BE2C (cell line): ENCODE data around the gene ARHGEF26.

Source experiments
- DNase-seq: peaks from one replicate; pipeline ENCODE4 v3.0.0-alpha.2; 2020
- H3K27me3 ChIP-seq: fragments of 250-450 bp; sonication (Bioruptor Pico); 2 replicates; pipeline ENCODE4 v1.5.1; 2020; ENCODE audit warnings: mild to moderate bottlenecking
- H3K36me3 ChIP-seq: fragments of 250-450 bp; sonication (Bioruptor Pico); 2 replicates; pipeline ENCODE4 v1.5.1; 2020; ENCODE audit warnings: mild to moderate bottlenecking
- H3K4me1 ChIP-seq: fragments of 250-450 bp; sonication (Bioruptor Pico); 2 replicates; pipeline ENCODE4 v1.5.1; 2020
- H3K4me3 ChIP-seq: 2 replicates; pipeline ENCODE4 v1.5.1; 2011; ENCODE audit warnings: low read depth, low read length
- H3K9me3 ChIP-seq: fragments of 250-450 bp; sonication (Bioruptor Pico); 2 replicates; pipeline ENCODE4 v1.5.1; 2020
- TF ChIP-seq, protein P1 (sequence below): IDR thresholded peaks from 2 replicates; pipeline ENCODE4 v1.5.1; 2012; ENCODE audit warnings: mild to moderate bottlenecking, low read depth, low read length

The ARHGEF26 gene

DNA sequence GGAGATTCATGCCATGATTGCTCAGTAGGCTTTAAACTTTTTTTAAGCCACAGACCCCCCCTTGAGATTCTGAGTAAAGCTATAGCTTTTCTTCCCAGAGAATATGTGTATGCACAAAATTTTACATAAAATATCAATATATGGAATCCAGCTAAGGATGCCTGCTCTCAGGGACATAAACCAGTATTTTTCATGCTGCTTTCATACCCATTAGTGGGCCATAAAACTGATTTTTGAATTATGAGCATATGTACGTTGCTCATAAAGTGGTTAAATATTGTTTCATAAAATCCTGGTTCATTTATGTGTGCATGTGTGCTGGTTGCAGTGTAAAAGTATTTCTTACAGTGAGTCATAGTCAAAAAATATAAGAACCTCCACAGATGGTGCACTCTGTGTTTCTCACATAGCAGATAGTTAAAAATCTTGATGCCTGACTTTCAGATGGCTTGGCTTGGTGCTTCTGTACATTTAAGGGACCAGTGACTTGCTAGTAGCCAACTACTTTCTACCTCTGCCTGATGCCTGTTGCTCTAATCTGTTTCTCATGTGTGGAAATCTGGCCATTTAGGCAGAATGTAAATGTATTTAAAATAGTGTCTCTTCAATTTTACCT is 71.9 kb downstream of the ARHGEF26 start:
- H3K27me3 ChIP-seq = no peaks in the 10 kb centered on the region
- DNase-seq = no peak
- no peak overlapping the region for H3K4me3 ChIP-seq
- TF ChIP-seq, protein P1, sequence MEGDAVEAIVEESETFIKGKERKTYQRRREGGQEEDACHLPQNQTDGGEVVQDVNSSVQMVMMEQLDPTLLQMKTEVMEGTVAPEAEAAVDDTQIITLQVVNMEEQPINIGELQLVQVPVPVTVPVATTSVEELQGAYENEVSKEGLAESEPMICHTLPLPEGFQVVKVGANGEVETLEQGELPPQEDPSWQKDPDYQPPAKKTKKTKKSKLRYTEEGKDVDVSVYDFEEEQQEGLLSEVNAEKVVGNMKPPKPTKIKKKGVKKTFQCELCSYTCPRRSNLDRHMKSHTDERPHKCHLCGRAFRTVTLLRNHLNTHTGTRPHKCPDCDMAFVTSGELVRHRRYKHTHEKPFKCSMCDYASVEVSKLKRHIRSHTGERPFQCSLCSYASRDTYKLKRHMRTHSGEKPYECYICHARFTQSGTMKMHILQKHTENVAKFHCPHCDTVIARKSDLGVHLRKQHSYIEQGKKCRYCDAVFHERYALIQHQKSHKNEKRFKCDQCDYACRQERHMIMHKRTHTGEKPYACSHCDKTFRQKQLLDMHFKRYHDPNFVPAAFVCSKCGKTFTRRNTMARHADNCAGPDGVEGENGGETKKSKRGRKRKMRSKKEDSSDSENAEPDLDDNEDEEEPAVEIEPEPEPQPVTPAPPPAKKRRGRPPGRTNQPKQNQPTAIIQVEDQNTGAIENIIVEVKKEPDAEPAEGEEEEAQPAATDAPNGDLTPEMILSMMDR = no peak
- no peaks in the 10 kb centered on the region for H3K4me1 ChIP-seq
- H3K36me3 ChIP-seq = no peaks in the 10 kb centered on the region
- H3K9me3 ChIP-seq = no peaks in the 10 kb centered on the region

DNA sequence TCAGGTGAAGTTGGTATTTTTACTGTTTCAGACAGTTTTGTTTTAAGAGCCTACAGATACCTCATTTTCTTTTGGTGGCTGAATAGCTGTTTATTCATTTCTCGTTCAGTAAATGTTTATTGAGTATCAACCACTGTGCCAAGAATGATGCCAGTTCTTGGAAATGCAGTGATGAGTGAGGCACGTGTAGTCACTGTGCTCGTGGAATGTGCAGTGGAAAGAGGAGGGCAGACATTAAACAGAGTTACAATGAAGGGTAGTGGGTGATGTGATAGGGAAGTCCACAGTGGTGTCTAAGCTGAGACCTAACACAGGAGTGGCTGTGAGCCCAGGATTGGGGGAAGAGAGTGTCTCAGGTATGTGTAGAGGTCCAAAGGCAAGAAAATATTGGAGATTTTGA is 73.7 kb downstream of the ARHGEF26 start:
- Histone ChIP-seq H3K27me3 (no peaks in the 10 kb centered on the region), H3K36me3 (no peaks in the 10 kb centered on the region), H3K9me3 (no peaks in the 10 kb centered on the region), H3K4me1 (no peaks in the 10 kb centered on the region), H3K4me3 (no peak overlapping the region)
- DNase-seq = no peak
- TF ChIP-seq, protein P1 = no peak

DNA sequence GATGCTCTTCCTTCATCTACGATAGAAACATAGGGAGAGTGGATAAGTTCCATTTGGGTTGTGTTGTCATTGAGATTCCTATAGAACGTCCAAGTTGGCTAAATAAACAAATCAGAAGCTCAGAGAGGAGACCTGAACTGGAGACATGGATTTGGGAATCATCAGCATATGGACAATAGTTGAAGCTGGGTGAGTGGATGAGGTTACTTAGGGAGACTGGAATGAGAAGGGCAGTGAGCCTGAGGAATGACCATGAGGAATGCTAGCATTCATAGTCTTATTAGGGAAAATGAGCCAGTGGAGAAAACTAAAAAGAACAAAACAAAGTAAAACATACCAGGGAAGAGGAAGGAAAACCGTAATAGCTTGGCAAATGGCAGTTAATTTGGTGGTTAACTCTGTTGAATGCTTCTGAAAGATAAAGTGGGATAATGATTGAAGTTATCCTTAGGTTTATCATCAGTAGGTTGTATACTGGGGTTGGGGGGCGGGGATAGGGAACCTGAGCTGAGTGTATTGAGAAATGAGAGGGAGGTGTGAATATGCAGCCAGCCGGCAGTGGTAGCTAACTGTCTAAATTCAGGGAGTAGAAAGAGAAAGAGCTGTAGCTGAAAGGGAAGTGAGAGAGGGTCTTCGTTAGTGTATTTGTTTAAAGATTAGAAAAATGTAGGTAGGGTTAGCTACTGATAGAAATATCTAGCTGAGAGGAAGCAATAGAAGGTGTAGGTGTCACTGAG is 74.6 kb downstream of the ARHGEF26 start:
- no peak overlapping the region for H3K4me3 ChIP-seq
- no peaks in the 10 kb centered on the region for H3K4me1 ChIP-seq
- DNase-seq = no peak
- no peaks in the 10 kb centered on the region for H3K27me3 ChIP-seq
- H3K36me3 ChIP-seq = no peaks in the 10 kb centered on the region
- H3K9me3 ChIP-seq = no peaks in the 10 kb centered on the region
- TF ChIP-seq, protein P1 = no peak

DNA sequence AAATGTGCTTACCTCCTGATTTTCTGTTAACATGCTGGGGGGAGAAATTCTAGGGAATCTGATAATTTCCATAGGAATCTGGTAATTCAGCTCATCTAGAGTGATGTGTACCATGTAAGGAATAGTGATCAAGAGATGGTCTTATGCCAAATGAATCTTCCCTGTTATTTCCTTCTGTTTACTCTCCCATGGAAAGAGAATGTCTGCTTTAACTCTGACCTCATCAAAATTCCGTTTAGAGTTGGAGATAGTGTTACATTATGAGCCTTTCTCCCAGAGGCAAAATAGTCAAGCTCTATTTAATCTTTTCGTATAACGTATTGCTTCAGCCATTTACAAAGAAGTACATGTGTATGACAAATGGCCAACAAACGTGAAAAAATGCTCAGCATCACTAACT is 76.6 kb downstream of the ARHGEF26 start:
- Histone ChIP-seq H3K4me3 (no peak overlapping the region), H3K4me1 (no peaks in the 10 kb centered on the region), H3K27me3 (no peaks in the 10 kb centered on the region), H3K9me3 (no peaks in the 10 kb centered on the region), H3K36me3 (no peaks in the 10 kb centered on the region)
- TF ChIP-seq, protein P1 = no peak
- DNase-seq = no peak

DNA sequence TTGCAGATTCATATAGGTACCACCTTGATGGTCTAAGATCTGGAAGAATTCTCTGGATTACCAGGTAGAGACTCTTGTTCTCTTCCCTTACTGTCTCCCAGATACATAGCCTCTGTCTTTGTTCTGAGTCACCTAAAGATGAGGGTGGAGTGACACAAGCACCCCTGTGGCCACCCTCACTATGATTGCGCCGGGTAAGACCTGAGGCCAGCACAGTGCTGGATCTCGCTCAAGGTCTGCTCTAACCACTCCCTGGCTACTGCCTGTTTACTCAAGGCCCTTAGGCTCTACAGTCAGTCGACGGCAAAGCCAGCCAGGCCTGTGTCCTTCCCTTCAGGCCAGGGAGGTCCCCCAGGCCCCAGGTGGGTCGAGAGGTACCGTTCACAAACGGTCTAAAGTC is 88.3 kb downstream of the ARHGEF26 start:
- TF ChIP-seq, protein P1 = no peak
- H3K9me3 ChIP-seq = no peaks in the 10 kb centered on the region
- no peaks in the 10 kb centered on the region for H3K27me3 ChIP-seq
- H3K36me3 ChIP-seq = no peaks in the 10 kb centered on the region
- no peak for DNase-seq
- H3K4me3 ChIP-seq = no peak overlapping the region
- H3K4me1 ChIP-seq = no peaks in the 10 kb centered on the region

DNA sequence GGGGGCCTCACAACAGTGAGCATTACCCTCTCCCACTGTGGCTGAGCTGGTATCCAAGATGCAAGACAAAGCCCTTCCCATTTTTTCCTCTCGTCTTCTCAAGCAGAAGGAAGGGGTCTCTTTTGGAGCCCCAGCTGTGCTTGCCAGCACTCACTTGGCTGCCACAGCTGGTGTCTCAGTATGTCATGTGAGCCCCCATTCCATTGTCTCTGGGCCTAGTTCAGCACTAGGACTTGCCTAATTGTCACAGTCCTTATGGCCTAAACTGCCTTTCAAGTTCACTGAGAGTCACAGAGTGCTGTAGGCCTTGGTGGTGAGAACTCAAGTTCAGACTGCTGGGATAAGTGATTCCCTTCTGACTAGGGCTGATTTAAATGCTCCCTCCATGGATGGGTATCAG is 89.8 kb downstream of the ARHGEF26 start:
- no peaks in the 10 kb centered on the region for H3K4me1 ChIP-seq
- no peaks in the 10 kb centered on the region for H3K36me3 ChIP-seq
- TF ChIP-seq, protein P1 = no peak
- DNase-seq = no peak
- H3K27me3 ChIP-seq = no peaks in the 10 kb centered on the region
- no peak overlapping the region for H3K4me3 ChIP-seq
- H3K9me3 ChIP-seq = no peaks in the 10 kb centered on the region
